H1 (cell line): Measurements from ENCODE around the gene TCERG1L.

Experiments
- EP300 ChIP-seq, 2 experiments: IDR thresholded peaks; 1 replicate in 1 of 2; 2 replicates in 1 of 2; pipeline ENCODE4 v1.6.1; 2011 to 2012; ENCODE audit warnings: low read depth in 2 of 2, low read length in 2 of 2, mild to moderate bottlenecking in 2 of 2, borderline replicate concordance in 1 of 2, inconsistent platforms in 1 of 2, moderate library complexity in 1 of 2
- EZH2 ChIP-seq: fragments of 200-600 bp; sonication (generic); IDR thresholded peaks from 2 replicates; pipeline ENCODE4 v1.7.1; 2012; ENCODE audit warnings: low read depth, mild to moderate bottlenecking, moderate library complexity, low read length, inconsistent platforms; ENCODE audit not compliant: severe bottlenecking
- FOSL1 ChIP-seq: IDR thresholded peaks from 2 replicates; pipeline ENCODE4 v1.6.1; 2011; ENCODE audit warnings: mild to moderate bottlenecking, low read depth, low read length, moderate library complexity; ENCODE audit not compliant: insufficient read depth
- NRF1 ChIP-seq: IDR thresholded peaks from 2 replicates; pipeline ENCODE4 v1.6.1; 2011; ENCODE audit warnings: mild to moderate bottlenecking, low read depth, low read length, improper control_type of control experiment
- POLR2A ChIP-seq, 2 experiments: IDR thresholded peaks; 1 replicate in 1 of 2; 2 replicates in 1 of 2; pipeline ENCODE4 v1.6.1; 2011; ENCODE audit warnings: low read depth in 2 of 2, low read length in 2 of 2, mild to moderate bottlenecking in 2 of 2; ENCODE audit errors: control extremely low read depth in 1 of 2
- POLR2AphosphoS5 ChIP-seq: IDR thresholded peaks from 2 replicates; pipeline ENCODE4 v1.6.1; 2011; ENCODE audit warnings: low read depth, low read length
- RXRA ChIP-seq: IDR thresholded peaks from 2 replicates; pipeline ENCODE4 v1.6.1; 2011; ENCODE audit warnings: low read depth, mild to moderate bottlenecking, low read length, moderate library complexity; ENCODE audit not compliant: insufficient read depth
- SP2 ChIP-seq: IDR thresholded peaks from 2 replicates; pipeline ENCODE4 v1.6.1; 2012; ENCODE audit warnings: mild to moderate bottlenecking, low read length, inconsistent platforms
- SUZ12 ChIP-seq: fragments of 200-600 bp; sonication (generic); IDR thresholded peaks from 2 replicates; pipeline ENCODE4 v1.6.1; 2012; ENCODE audit warnings: mild to moderate bottlenecking, inconsistent platforms, low read length, moderate library complexity, mixed read lengths
- TF ChIP-seq, protein P1 (sequence below): IDR thresholded peaks from 2 replicates; pipeline ENCODE4 v1.6.1; 2012; ENCODE audit warnings: inconsistent platforms
- TF ChIP-seq, protein P2 (sequence below), 3 experiments: IDR thresholded peaks; 1 replicate in 2 of 3; 2 replicates in 1 of 3; pipeline versions ENCODE4 v1.5.1 to v1.6.1; 2011; ENCODE audit warnings: low read length in 3 of 3, mild to moderate bottlenecking in 3 of 3, inconsistent platforms in 2 of 3, low read depth in 1 of 3, moderate library complexity in 1 of 3; ENCODE audit not compliant: insufficient read depth in 1 of 3; ENCODE audit errors: control extremely low read depth in 1 of 3

DNA sequence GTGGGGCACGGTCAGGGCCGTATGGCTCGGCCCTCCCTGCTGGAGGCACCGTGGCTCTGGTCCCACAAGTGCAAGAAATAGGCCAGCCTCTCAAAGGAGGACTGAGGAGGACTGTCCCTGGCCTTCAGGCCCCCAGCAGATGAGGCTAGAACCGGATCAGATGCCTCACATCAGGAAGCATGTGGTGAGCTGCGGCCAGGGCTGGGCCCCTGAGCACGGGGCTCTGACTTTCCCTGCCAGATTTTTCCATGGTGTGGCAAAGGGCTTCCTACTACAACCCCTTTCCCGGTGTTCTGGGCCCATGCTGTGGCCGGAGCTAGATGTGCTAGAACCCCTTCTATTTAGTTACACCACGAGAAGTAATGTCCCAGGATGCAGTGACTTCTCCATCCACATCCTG lies 100.4 kb downstream of the TCERG1L start:
- TF ChIP-seq, protein P1, sequence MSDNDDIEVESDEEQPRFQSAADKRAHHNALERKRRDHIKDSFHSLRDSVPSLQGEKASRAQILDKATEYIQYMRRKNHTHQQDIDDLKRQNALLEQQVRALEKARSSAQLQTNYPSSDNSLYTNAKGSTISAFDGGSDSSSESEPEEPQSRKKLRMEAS: no peak
- TF ChIP-seq EP300 (IDR thresholded peaks at IDR 0.05; ENCODE audit: borderline replicate concordance in 1 of 2, low read depth in 2 of 2, low read length in 2 of 2) (no peak), EZH2 (no peak), POLR2A (IDR thresholded peaks at IDR 0.05; ENCODE audit: control extremely low read depth in 1 of 2, low read depth in 2 of 2, low read length in 2 of 2) (no peak), FOSL1 (no peak), RXRA (no peak), NRF1 (no peak), SP2 (no peak), POLR2AphosphoS5 (no peak), SUZ12 (no peak)
- TF ChIP-seq, protein P2, sequence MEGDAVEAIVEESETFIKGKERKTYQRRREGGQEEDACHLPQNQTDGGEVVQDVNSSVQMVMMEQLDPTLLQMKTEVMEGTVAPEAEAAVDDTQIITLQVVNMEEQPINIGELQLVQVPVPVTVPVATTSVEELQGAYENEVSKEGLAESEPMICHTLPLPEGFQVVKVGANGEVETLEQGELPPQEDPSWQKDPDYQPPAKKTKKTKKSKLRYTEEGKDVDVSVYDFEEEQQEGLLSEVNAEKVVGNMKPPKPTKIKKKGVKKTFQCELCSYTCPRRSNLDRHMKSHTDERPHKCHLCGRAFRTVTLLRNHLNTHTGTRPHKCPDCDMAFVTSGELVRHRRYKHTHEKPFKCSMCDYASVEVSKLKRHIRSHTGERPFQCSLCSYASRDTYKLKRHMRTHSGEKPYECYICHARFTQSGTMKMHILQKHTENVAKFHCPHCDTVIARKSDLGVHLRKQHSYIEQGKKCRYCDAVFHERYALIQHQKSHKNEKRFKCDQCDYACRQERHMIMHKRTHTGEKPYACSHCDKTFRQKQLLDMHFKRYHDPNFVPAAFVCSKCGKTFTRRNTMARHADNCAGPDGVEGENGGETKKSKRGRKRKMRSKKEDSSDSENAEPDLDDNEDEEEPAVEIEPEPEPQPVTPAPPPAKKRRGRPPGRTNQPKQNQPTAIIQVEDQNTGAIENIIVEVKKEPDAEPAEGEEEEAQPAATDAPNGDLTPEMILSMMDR (IDR thresholded peaks at IDR 0.05; ENCODE audit: control extremely low read depth in 1 of 3, insufficient read depth in 1 of 3, low read depth in 1 of 3, low read length in 3 of 3): no peak
